Measurements from ENCODE around the gene RABGGTB.
"Not testable (repeated sequence)": the region's sequence is repeated elsewhere in the genome, so short reads cannot be mapped to it uniquely, and the experiment has no call there.

The RABGGTB gene

GRCh38 chr1:75785983-75786853, at the start of gene RABGGTB:
Gene RABGGTB, plus strand, starts transcription at chr1:75786256. Its CDS starts 16 bp downstream, at chr1:75786272.
- DNase-seq, result peak; percentile 90 to 93

- no peak for DNase-seq
Measured at GRCh38 chr1:75742047-75742625, 43.9 kb upstream of the RABGGTB start.

GRCh38 chr1:75745276-75745675, 40.8 kb upstream of the RABGGTB start:
- no peak for DNase-seq

GRCh38 chr1:75757210-75757609, 28.8 kb upstream of the RABGGTB start:
- DNase-seq, result not testable (repeated sequence)

- not testable (repeated sequence) for DNase-seq
Measured at GRCh38 chr1:75758543-75758942, 27.5 kb upstream of the RABGGTB start.

GRCh38 chr1:75764057-75764655, 21.9 kb upstream of the RABGGTB start:
- no peak for DNase-seq

- DNase-seq, result no peak
Measured at GRCh38 chr1:75765697-75766355, 20.2 kb upstream of the RABGGTB start.

GRCh38 chr1:75768016-75768415, 18.0 kb upstream of the RABGGTB start:
- no peak for DNase-seq

- no peak for DNase-seq
Measured at GRCh38 chr1:75770761-75771160, 15.3 kb upstream of the RABGGTB start.

GRCh38 chr1:75771978-75772377, 14.1 kb upstream of the RABGGTB start:
- no peak for DNase-seq

GRCh38 chr1:75777812-75778211, 8.2 kb upstream of the RABGGTB start:
- DNase-seq, result not testable (repeated sequence)

GRCh38 chr1:75778694-75779093, 7.4 kb upstream of the RABGGTB start:
- DNase-seq, result not testable (repeated sequence)

- DNase-seq, result not testable (repeated sequence)
Measured at GRCh38 chr1:75780183-75780582, 5.9 kb upstream of the RABGGTB start.

GRCh38 chr1:75783920-75784319, 2.1 kb upstream of the RABGGTB start:
- not testable (repeated sequence) for DNase-seq

- no peak for DNase-seq
Measured at GRCh38 chr1:75785320-75785982, 605 bp upstream of the RABGGTB start.

- DNase-seq, result no peak
Measured at GRCh38 chr1:75786901-75787493, 941 bp downstream of the RABGGTB start.

- DNase-seq, result no peak
Measured at GRCh38 chr1:75787524-75787923, 1.5 kb downstream of the RABGGTB start.

GRCh38 chr1:75789988-75790387, 3.9 kb downstream of the RABGGTB start:
- no peak for DNase-seq

- no peak for DNase-seq
Measured at GRCh38 chr1:75791022-75791421, 5.0 kb downstream of the RABGGTB start.

- no peak for DNase-seq
Measured at GRCh38 chr1:75792091-75792490, 6.0 kb downstream of the RABGGTB start.

- no peak for DNase-seq
Measured at GRCh38 chr1:75794382-75794781, 8.3 kb downstream of the RABGGTB start.

GRCh38 chr1:75795703-75796193, 9.7 kb downstream of the RABGGTB start:
- no peak for DNase-seq

Measured in stimulated activated CD4-positive, alpha-beta T cell treated with anti-CD3 and anti-CD28 coated beads, Interleukin-4, amount 100 ng/mL, for 4 hours (primary cell).